Measurements from ENCODE around the gene C3orf33.
A peak's percentile ranks its signal among the peaks of the same experiment; 100 is the strongest.

The C3orf33 gene

GRCh38 chr3:155790272-155790925, 15.7 kb downstream of the C3orf33 start:
- no peak for DNase-seq (ENCODE audit: low read depth in 3 of 3, low spot score in 1 of 3)

GRCh38 chr3:155785662-155786295, 20.3 kb downstream of the C3orf33 start:
- no peak for DNase-seq (ENCODE audit: low read depth in 3 of 3, low spot score in 1 of 3)

GRCh38 chr3:155782390-155782953, 23.6 kb downstream of the C3orf33 start:
- DNase-seq (ENCODE audit: low read depth in 3 of 3, low spot score in 1 of 3), result no peak

- DNase-seq (ENCODE audit: low read depth in 3 of 3, low spot score in 1 of 3), result no peak
Observed at GRCh38 chr3:155780291-155780690, 25.8 kb downstream of the C3orf33 start.

- DNase-seq (ENCODE audit: low read depth in 3 of 3, low spot score in 1 of 3), result no peak
Observed at GRCh38 chr3:155778462-155778861, 27.6 kb downstream of the C3orf33 start.

- DNase-seq (ENCODE audit: low read depth in 3 of 3, low spot score in 1 of 3), result no peak
Observed at GRCh38 chr3:155772801-155773200, 33.3 kb downstream of the C3orf33 start.

GRCh38 chr3:155771126-155771525, 35.0 kb downstream of the C3orf33 start:
- DNase-seq (ENCODE audit: low read depth in 3 of 3, low spot score in 1 of 3), result no peak

GRCh38 chr3:155766206-155766605, 39.9 kb downstream of the C3orf33 start:
- DNase-seq (ENCODE audit: low read depth in 3 of 3, low spot score in 1 of 3), result no peak

- no peak for DNase-seq (ENCODE audit: low read depth in 3 of 3, low spot score in 1 of 3)
Observed at GRCh38 chr3:155763870-155764463, 42.1 kb downstream of the C3orf33 start.

GRCh38 chr3:155760653-155761052, 45.4 kb downstream of the C3orf33 start:
- no peak for DNase-seq (ENCODE audit: low read depth in 3 of 3, low spot score in 1 of 3)

GRCh38 chr3:155757577-155757976, 48.5 kb downstream of the C3orf33 start:
- DNase-seq (ENCODE audit: low read depth in 3 of 3, low spot score in 1 of 3), result no peak

GRCh38 chr3:155753038-155753639, 52.9 kb downstream of the C3orf33 start:
- DNase-seq (ENCODE audit: low read depth in 3 of 3, low spot score in 1 of 3), result no peak

- no peak for DNase-seq (ENCODE audit: low read depth in 3 of 3, low spot score in 1 of 3)
Observed at GRCh38 chr3:155748611-155749365, 57.3 kb downstream of the C3orf33 start.

GRCh38 chr3:155747946-155748290, 58.2 kb downstream of the C3orf33 start:
- DNase-seq (ENCODE audit: low read depth in 3 of 3, low spot score in 1 of 3), result no peak

- no peak for DNase-seq (ENCODE audit: low read depth in 3 of 3, low spot score in 1 of 3)
Observed at GRCh38 chr3:155747286-155747945, 58.7 kb downstream of the C3orf33 start.

- no peak for DNase-seq (ENCODE audit: low read depth in 3 of 3, low spot score in 1 of 3)
Observed at GRCh38 chr3:155746703-155747102, 59.4 kb downstream of the C3orf33 start.

GRCh38 chr3:155745795-155746550, 60.1 kb downstream of the C3orf33 start:
- DNase-seq (ENCODE audit: low read depth in 3 of 3, low spot score in 1 of 3), result no peak

GRCh38 chr3:155744626-155745324, 61.3 kb downstream of the C3orf33 start, which contains the start of gene PLCH1:
Gene PLCH1 (minus strand): TSS chr3:155745071. CDS start chr3:155704224, 40,847 bp downstream.
- peak in 2 of 3 donors; percentile 0 to 22 for DNase-seq (ENCODE audit: low read depth in 3 of 3, low spot score in 1 of 3)

GRCh38 chr3:155744010-155744625, 62.0 kb downstream of the C3orf33 start:
- peak in 2 of 3 donors; percentile 1 to 36 for DNase-seq (ENCODE audit: low read depth in 3 of 3, low spot score in 1 of 3)
